ENCODE measurements around the gene SGK2. TPM values are rescaled to one million over a fixed set of nuclear protein-coding genes. Genes with fewer than 3 reads are reported as not detected.

SGK2 gene
- total RNA-seq, 1 experiment from 2014 or later: not detected

DNA sequence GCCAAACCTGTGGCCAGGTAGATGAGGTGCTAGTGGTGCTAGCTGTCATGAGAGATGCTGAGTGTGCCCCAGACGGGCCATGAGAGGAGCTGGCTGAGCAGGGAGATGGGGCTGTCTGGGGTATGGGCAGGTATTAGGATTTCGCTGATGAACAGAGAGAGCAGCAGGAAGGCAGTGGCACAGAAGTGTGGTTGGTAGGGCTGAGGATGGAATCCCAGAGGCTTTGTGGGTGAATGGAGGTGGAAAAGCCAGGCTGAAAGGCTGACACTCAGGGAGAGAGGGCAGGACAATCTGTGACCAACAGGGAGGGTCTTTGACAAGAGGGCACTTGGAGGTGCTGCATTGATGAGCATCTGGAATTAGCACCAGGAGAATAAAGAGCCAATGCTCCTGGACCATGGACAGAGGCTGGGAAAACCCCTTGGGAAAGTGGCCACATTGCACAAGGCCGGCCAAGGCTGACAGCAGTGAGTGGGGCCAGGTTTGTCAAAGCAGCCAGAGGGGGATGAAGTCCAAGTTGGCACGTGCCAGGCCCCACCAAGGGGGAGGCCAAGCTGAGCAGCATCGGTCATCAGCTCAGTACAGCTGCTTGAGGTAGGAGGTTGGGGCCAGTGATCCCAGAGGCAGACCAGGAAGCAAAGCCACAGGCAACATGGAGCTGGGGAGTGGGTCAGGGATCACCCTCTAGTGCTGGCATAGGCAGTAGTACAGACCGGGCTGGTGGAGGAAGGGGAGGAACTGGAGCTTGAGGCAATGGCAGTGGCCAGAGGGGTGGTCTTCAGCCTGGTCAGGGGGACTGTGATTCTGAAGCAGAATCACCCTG lies 19.7 kb upstream of the SGK2 start:
- no peaks in the 10 kb centered on the region for H3K9me2 ChIP-seq (replicated peaks; ENCODE audit: insufficient read depth, low read length)
- no peak for DNase-seq
- H2AFZ ChIP-seq (ENCODE audit: low read length): no peak overlapping the region
- no peaks in the 10 kb centered on the region for H4K20me1 ChIP-seq (ENCODE audit: insufficient read depth, low read depth, low read length)
- no peaks in the 10 kb centered on the region for H3K79me2 ChIP-seq (ENCODE audit: low read length)
- H3K27ac ChIP-seq (ENCODE audit: low read length): no peak overlapping the region
- no peak overlapping the region for H3K9ac ChIP-seq (ENCODE audit: low read length)
- H3K4me3 ChIP-seq (ENCODE audit: low read length): no peak overlapping the region
- H3K36me3 ChIP-seq (ENCODE audit: insufficient read depth, low read length): no peaks in the 10 kb centered on the region
- no peaks in the 10 kb centered on the region for H3K9me3 ChIP-seq (ENCODE audit: low read length)
- no peak overlapping the region for H3K4me2 ChIP-seq (ENCODE audit: low read depth, low read length, poor library complexity, severe bottlenecking)
- H3K4me1 ChIP-seq (ENCODE audit: low read length): no peaks in the 10 kb centered on the region
- no peaks in the 10 kb centered on the region for H3K27me3 ChIP-seq (ENCODE audit: low read length)

- H3K27ac ChIP-seq (ENCODE audit: low read length): no peak overlapping the region
- no peaks in the 10 kb centered on the region for H3K9me2 ChIP-seq (replicated peaks; ENCODE audit: insufficient read depth, low read length)
- H4K20me1 ChIP-seq (ENCODE audit: insufficient read depth, low read depth, low read length): no peaks in the 10 kb centered on the region
- DNase-seq: no peak
- H3K79me2 ChIP-seq (ENCODE audit: low read length): no peaks in the 10 kb centered on the region
- no peaks in the 10 kb centered on the region for H3K9me3 ChIP-seq (ENCODE audit: low read length)
- no peak overlapping the region for H3K4me2 ChIP-seq (ENCODE audit: low read depth, low read length, poor library complexity, severe bottlenecking)
- H2AFZ ChIP-seq (ENCODE audit: low read length): no peak overlapping the region
- no peak overlapping the region for H3K9ac ChIP-seq (ENCODE audit: low read length)
- H3K4me1 ChIP-seq (ENCODE audit: low read length): no peaks in the 10 kb centered on the region
- H3K36me3 ChIP-seq (ENCODE audit: insufficient read depth, low read length): no peaks in the 10 kb centered on the region
- H3K4me3 ChIP-seq (ENCODE audit: low read length): no peak overlapping the region
- H3K27me3 ChIP-seq (ENCODE audit: low read length): no peaks in the 10 kb centered on the region
Measured at GRCh38 chr20:43539975-43540672, 18.7 kb upstream of the SGK2 start.

- H3K9ac ChIP-seq (ENCODE audit: low read length): no peak overlapping the region
- H3K4me1 ChIP-seq (ENCODE audit: low read length): no peaks in the 10 kb centered on the region
- no peaks in the 10 kb centered on the region for H4K20me1 ChIP-seq (ENCODE audit: insufficient read depth, low read depth, low read length)
- DNase-seq: no peak
- no peaks in the 10 kb centered on the region for H3K9me2 ChIP-seq (replicated peaks; ENCODE audit: insufficient read depth, low read length)
- H3K4me3 ChIP-seq (ENCODE audit: low read length): no peak overlapping the region
- no peaks in the 10 kb centered on the region for H3K79me2 ChIP-seq (ENCODE audit: low read length)
- no peaks in the 10 kb centered on the region for H3K27me3 ChIP-seq (ENCODE audit: low read length)
- H3K9me3 ChIP-seq (ENCODE audit: low read length): no peaks in the 10 kb centered on the region
- H3K4me2 ChIP-seq (ENCODE audit: low read depth, low read length, poor library complexity, severe bottlenecking): no peak overlapping the region
- no peak overlapping the region for H2AFZ ChIP-seq (ENCODE audit: low read length)
- no peaks in the 10 kb centered on the region for H3K36me3 ChIP-seq (ENCODE audit: insufficient read depth, low read length)
- no peak overlapping the region for H3K27ac ChIP-seq (ENCODE audit: low read length)
Measured at GRCh38 chr20:43540673-43541060, 18.2 kb upstream of the SGK2 start.

DNA sequence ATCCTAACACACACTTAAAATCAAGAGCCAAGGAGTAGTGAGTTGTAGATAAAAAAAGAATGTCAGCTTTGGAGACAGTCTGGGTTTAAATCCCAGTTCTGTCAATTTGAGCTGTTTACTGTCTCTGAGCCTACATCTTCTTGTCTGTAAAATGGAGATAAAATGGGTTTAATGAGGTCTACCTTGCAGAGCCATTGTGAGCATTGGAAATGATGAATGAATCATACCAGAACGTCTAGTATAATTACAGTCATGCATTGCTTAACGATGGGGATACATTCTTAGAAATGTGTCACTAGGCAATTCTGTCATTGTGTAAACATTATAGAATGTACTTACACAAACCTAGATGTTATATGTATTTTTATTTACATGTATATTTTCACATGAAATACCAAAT lies 17.6 kb upstream of the SGK2 start:
- no peak for DNase-seq
- Histone ChIP-seq H2AFZ (ENCODE audit: low read length) (no peak overlapping the region), H3K4me3 (ENCODE audit: low read length) (no peak overlapping the region), H3K4me2 (ENCODE audit: low read depth, low read length, poor library complexity, severe bottlenecking) (no peak overlapping the region), H3K9ac (ENCODE audit: low read length) (no peak overlapping the region), H3K9me2 (replicated peaks; ENCODE audit: insufficient read depth, low read length) (no peaks in the 10 kb centered on the region), H3K27ac (ENCODE audit: low read length) (no peak overlapping the region), H3K36me3 (ENCODE audit: insufficient read depth, low read length) (no peaks in the 10 kb centered on the region), H3K27me3 (ENCODE audit: low read length) (no peaks in the 10 kb centered on the region), H4K20me1 (ENCODE audit: insufficient read depth, low read depth, low read length) (no peaks in the 10 kb centered on the region), H3K79me2 (ENCODE audit: low read length) (no peaks in the 10 kb centered on the region), H3K9me3 (ENCODE audit: low read length) (no peaks in the 10 kb centered on the region), H3K4me1 (ENCODE audit: low read length) (no peaks in the 10 kb centered on the region)

GRCh38 chr20:43542161-43542560 lies 16.7 kb upstream of the SGK2 start:
- H4K20me1 ChIP-seq (ENCODE audit: insufficient read depth, low read depth, low read length): no peaks in the 10 kb centered on the region
- H3K9ac ChIP-seq (ENCODE audit: low read length): no peak overlapping the region
- no peak overlapping the region for H3K4me3 ChIP-seq (ENCODE audit: low read length)
- no peak overlapping the region for H2AFZ ChIP-seq (ENCODE audit: low read length)
- no peaks in the 10 kb centered on the region for H3K9me3 ChIP-seq (ENCODE audit: low read length)
- H3K9me2 ChIP-seq (replicated peaks; ENCODE audit: insufficient read depth, low read length): no peaks in the 10 kb centered on the region
- H3K36me3 ChIP-seq (ENCODE audit: insufficient read depth, low read length): no peaks in the 10 kb centered on the region
- H3K27ac ChIP-seq (ENCODE audit: low read length): no peak overlapping the region
- no peak for DNase-seq
- no peak overlapping the region for H3K4me2 ChIP-seq (ENCODE audit: low read depth, low read length, poor library complexity, severe bottlenecking)
- H3K4me1 ChIP-seq (ENCODE audit: low read length): no peaks in the 10 kb centered on the region
- no peaks in the 10 kb centered on the region for H3K79me2 ChIP-seq (ENCODE audit: low read length)
- no peaks in the 10 kb centered on the region for H3K27me3 ChIP-seq (ENCODE audit: low read length)

GRCh38 chr20:43542674-43543073 lies 16.2 kb upstream of the SGK2 start:
- Histone ChIP-seq H3K36me3 (ENCODE audit: insufficient read depth, low read length) (no peaks in the 10 kb centered on the region), H3K27me3 (ENCODE audit: low read length) (no peaks in the 10 kb centered on the region), H3K79me2 (ENCODE audit: low read length) (no peaks in the 10 kb centered on the region), H3K9ac (ENCODE audit: low read length) (no peak overlapping the region), H3K9me3 (ENCODE audit: low read length) (no peaks in the 10 kb centered on the region), H2AFZ (ENCODE audit: low read length) (no peak overlapping the region), H4K20me1 (ENCODE audit: insufficient read depth, low read depth, low read length) (no peaks in the 10 kb centered on the region), H3K27ac (ENCODE audit: low read length) (no peak overlapping the region), H3K4me3 (ENCODE audit: low read length) (no peak overlapping the region), H3K4me1 (ENCODE audit: low read length) (no peaks in the 10 kb centered on the region), H3K9me2 (replicated peaks; ENCODE audit: insufficient read depth, low read length) (no peaks in the 10 kb centered on the region), H3K4me2 (ENCODE audit: low read depth, low read length, poor library complexity, severe bottlenecking) (no peak overlapping the region)
- DNase-seq: no peak

DNA sequence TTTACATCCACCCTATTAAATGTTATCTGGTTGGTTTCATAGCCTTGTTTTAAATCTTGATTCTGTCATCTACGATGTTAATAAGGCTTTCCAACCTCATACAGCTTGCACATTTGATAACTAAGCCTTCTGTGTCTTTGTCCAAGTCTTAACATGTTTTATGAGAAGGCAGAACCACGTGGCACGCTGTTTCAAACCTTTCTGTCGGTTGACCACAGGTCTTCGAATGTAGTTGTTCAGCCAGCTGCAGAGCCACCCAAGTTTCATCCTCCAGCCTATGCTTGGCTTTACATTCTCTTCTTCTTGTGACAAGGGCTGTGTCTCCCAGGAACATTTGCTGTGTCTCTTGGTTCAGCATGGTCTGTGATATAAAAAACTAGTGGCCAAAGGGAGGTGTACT lies 15.7 kb upstream of the SGK2 start:
- H2AFZ ChIP-seq (ENCODE audit: low read length): no peak overlapping the region
- no peaks in the 10 kb centered on the region for H3K27me3 ChIP-seq (ENCODE audit: low read length)
- H3K9me2 ChIP-seq (replicated peaks; ENCODE audit: insufficient read depth, low read length): no peaks in the 10 kb centered on the region
- H3K79me2 ChIP-seq (ENCODE audit: low read length): no peaks in the 10 kb centered on the region
- DNase-seq: no peak
- H3K9ac ChIP-seq (ENCODE audit: low read length): no peak overlapping the region
- no peak overlapping the region for H3K4me3 ChIP-seq (ENCODE audit: low read length)
- H3K27ac ChIP-seq (ENCODE audit: low read length): no peak overlapping the region
- H3K4me1 ChIP-seq (ENCODE audit: low read length): no peaks in the 10 kb centered on the region
- no peak overlapping the region for H3K4me2 ChIP-seq (ENCODE audit: low read depth, low read length, poor library complexity, severe bottlenecking)
- no peaks in the 10 kb centered on the region for H3K36me3 ChIP-seq (ENCODE audit: insufficient read depth, low read length)
- H3K9me3 ChIP-seq (ENCODE audit: low read length): no peaks in the 10 kb centered on the region
- H4K20me1 ChIP-seq (ENCODE audit: insufficient read depth, low read depth, low read length): no peaks in the 10 kb centered on the region

DNA sequence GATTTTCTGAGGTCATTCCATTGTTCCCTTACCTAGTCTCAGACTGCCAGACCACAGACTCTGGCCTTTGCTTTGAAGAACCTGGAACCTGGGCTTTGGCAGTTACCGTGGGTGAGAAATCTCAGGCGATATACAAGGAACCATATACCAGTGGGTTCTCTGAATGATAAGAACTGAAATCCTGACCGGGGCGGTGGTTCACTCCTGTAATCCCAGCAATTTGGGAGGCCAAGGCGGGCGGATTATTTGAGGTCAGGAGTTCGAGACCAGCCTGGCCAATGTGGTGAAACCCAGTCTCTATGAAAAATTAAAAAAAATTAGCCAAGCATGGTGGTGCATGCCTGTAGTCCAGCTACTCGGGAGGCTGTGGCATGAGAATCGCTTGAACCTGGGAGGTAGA lies 14.3 kb upstream of the SGK2 start:
- Histone ChIP-seq H3K9me2 (replicated peaks; ENCODE audit: insufficient read depth, low read length) (no peaks in the 10 kb centered on the region), H3K4me1 (ENCODE audit: low read length) (no peaks in the 10 kb centered on the region), H3K9ac (ENCODE audit: low read length) (no peak overlapping the region), H3K4me2 (ENCODE audit: low read depth, low read length, poor library complexity, severe bottlenecking) (no peak overlapping the region), H3K79me2 (ENCODE audit: low read length) (no peaks in the 10 kb centered on the region), H4K20me1 (ENCODE audit: insufficient read depth, low read depth, low read length) (no peaks in the 10 kb centered on the region), H3K27ac (ENCODE audit: low read length) (no peak overlapping the region), H3K9me3 (ENCODE audit: low read length) (no peaks in the 10 kb centered on the region), H2AFZ (ENCODE audit: low read length) (no peak overlapping the region), H3K27me3 (ENCODE audit: low read length) (no peaks in the 10 kb centered on the region), H3K36me3 (ENCODE audit: insufficient read depth, low read length) (no peaks in the 10 kb centered on the region), H3K4me3 (ENCODE audit: low read length) (no peak overlapping the region)
- DNase-seq: no peak

All from Karpas-422 (cell line).